ENCODE data around the gene SFT2D3. TPM values are rescaled to one million over a fixed set of nuclear protein-coding genes. Genes with fewer than 3 reads are reported as not detected.

Gene SFT2D3
- total and polyA plus RNA-seq, 2 donors (not counting 1 experiment from before 2014, with no cell fraction given): 3.5 to 14.2 TPM

- DNase-seq (no peak), ATAC-seq (ENCODE audit: low read depth) (no peak)
- Mint-ChIP-seq H3K9me3 (ENCODE audit: insufficient read depth) (no peaks in the 10 kb centered on the region), H3K4me1 (peaks cover 22% of the 10 kb centered on the region), H3K27me3 (no peaks in the 10 kb centered on the region), H3K27ac (peak overlapping the region; percentile 41), H3K4me3 (no peak overlapping the region)
- H3K36me3 ChIP-seq (replicated peaks in 1 of 2; ENCODE audit: control extremely low read depth in 1 of 2, control insufficient read depth in 1 of 2, extremely low read depth in 1 of 2, insufficient read depth in 2 of 2, low read length in 1 of 2): peaks cover 0 to 9% of the 10 kb centered on the region in 2 experiments
- no peak overlapping the region for H3K4me3 ChIP-seq (ENCODE audit: control extremely low read depth in 1 of 5, extremely low read depth in 1 of 5, insufficient read depth in 1 of 5, low read depth in 2 of 5, low read length in 4 of 5)
- peaks cover 22 to 32% of the 10 kb centered on the region in 2 donors for H3K4me1 ChIP-seq (ENCODE audit: control insufficient read depth in 2 of 2, insufficient read depth in 2 of 2, low read length in 2 of 2)
- H3K27ac ChIP-seq (ENCODE audit: low read length in 2 of 2): no peak overlapping the region
- H2AFZ ChIP-seq (ENCODE audit: insufficient read depth, low read depth, low read length, poor library complexity, severe bottlenecking): no peak overlapping the region
- WGBS (ENCODE audit: insufficient coverage): 96% methylated on average over 25 of the region's 27 CpGs
- POLR2A ChIA-PET: interaction anchor here (0.5 kb wide), 2 partner anchors 51 to 304 kb away, joined by 3 to 7 read pairs; no protein-coding TSS in a partner anchor
- no peak overlapping the region for H3K9ac ChIP-seq (ENCODE audit: low read length)
- H4K20me1 ChIP-seq (ENCODE audit: control insufficient read depth, insufficient read depth, low read length, poor library complexity, severe bottlenecking): peaks cover 12% of the 10 kb centered on the region
- intact Hi-C loops (cut with micrococcal nuclease): no loop called here
- peaks cover 16% of the 10 kb centered on the region for H3K79me2 ChIP-seq (ENCODE audit: control insufficient read depth, insufficient read depth, low read length)
- H3K27me3 ChIP-seq (replicated peaks in 1 of 4; ENCODE audit: control extremely low read depth in 1 of 4, control insufficient read depth in 3 of 4, insufficient read depth in 4 of 4, low read length in 3 of 4): no peaks in the 10 kb centered on the region
- TF ChIP-seq CTCF (IDR thresholded peaks at IDR 0.05): no peak
- no peak for TF ChIP-seq EZH2 (IDR thresholded peaks at IDR 0.05; ENCODE audit: borderline replicate concordance, insufficient read depth, low read depth, low read length, poor library complexity, severe bottlenecking)
- H3K9me3 ChIP-seq (ENCODE audit: control extremely low read depth in 1 of 3, control insufficient read depth in 2 of 3, insufficient read depth in 1 of 3, low read length in 2 of 3): no peaks in the 10 kb centered on the region
- CTCF ChIA-PET: interaction anchor here (4.7 kb wide), 1 partner anchor 107 kb away, joined by 36 read pairs; no protein-coding TSS in a partner anchor
- no peak overlapping the region for H3K4me2 ChIP-seq (replicated peaks; ENCODE audit: low read depth, low read length, poor library complexity, severe bottlenecking)
These were observed 2.5 kb upstream of the SFT2D3 start for GRCh38 chr2:127698553-127699355.
